Activated CD4-positive, alpha-beta T cell treated with anti-CD3 and anti-CD28 coated beads, Interleukin-2, amount 10 ng/mL, durations not matched to agents 7 days and 5 days (primary cell): ENCODE results near the gene UCK1. TPM values are rescaled to one million over a fixed set of nuclear protein-coding genes. Genes with fewer than 3 reads are reported as not detected.
A peak's percentile ranks its signal among the peaks of the same experiment; 100 is the strongest.

Experiments used
- CTCF ChIA-PET: fragments of 350-600 bp; sonication (Branson Sonifier 250); formaldehyde crosslinking; loops from one replicate; lab custom pipeline; 2021; ENCODE audit warnings: antibody characterized with exemption; lab: Charles Lee
- POLR2A ChIA-PET: fragments of 350-600 bp; sonication (Branson Sonifier 250); formaldehyde crosslinking; loops from one replicate; lab custom pipeline; 2021; ENCODE audit warnings: antibody characterized with exemption; lab: Charles Lee
- DNase-seq: peaks from one replicate; pipeline ENCODE4 v3.0.0-alpha.2; 2020
- H3K27ac Mint-ChIP-seq: one replicate; pipeline ENCODE4 v1.8.0; 2021; ENCODE audit warnings: mild to moderate bottlenecking, moderate library complexity, mixed read lengths
- H3K27me3 Mint-ChIP-seq: one replicate; pipeline ENCODE4 v1.8.0; 2021; ENCODE audit warnings: mixed read lengths
- H3K36me3 Mint-ChIP-seq: one replicate; pipeline ENCODE4 v1.8.0; 2021; ENCODE audit warnings: low read depth, mixed read lengths
- H3K4me1 Mint-ChIP-seq: one replicate; pipeline ENCODE4 v1.8.0; 2021; ENCODE audit warnings: mixed read lengths
- H3K4me3 Mint-ChIP-seq: one replicate; pipeline ENCODE4 v1.8.0; 2021; ENCODE audit warnings: mild to moderate bottlenecking, moderate library complexity, mixed read lengths
- H3K9me3 Mint-ChIP-seq: one replicate; pipeline ENCODE4 v1.8.0; 2021; ENCODE audit warnings: mixed read lengths
- total RNA-seq, 2 experiments: library from RNA; stranded (reverse); gene quantifications; one replicate each; pipeline ENCODE4 v1.2.3, GENCODE V29; 2021

The UCK1 gene
- total RNA-seq, 2 experiments from 2014 or later, result 35.9 to 39.5 TPM

DNA sequence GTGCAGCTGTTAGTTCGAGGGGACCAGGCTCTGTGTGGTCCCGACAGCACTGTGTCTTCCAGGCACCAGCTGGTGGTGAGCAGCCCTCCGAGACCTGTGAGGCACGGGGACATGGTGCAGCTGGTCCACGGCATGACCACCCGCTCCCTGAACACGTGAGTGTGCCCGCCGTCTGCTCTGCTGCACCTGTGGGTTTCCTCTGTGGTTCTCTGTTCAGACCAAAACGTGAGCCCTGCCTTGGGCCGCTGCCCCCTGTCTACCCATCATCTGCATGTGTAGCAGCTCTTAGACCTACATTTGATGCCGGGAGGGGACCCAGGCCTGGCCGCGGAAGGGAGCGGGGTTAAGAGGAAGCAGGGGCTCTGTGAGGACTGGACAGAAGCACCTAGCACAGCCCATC is 17.9 kb downstream of the UCK1 start:
- Mint-ChIP-seq H3K36me3 (peaks cover 44% of the 10 kb centered on the region), H3K27ac (no peak overlapping the region), H3K9me3 (no peaks in the 10 kb centered on the region), H3K27me3 (no peaks in the 10 kb centered on the region), H3K4me1 (no peaks in the 10 kb centered on the region), H3K4me3 (no peak overlapping the region)
- POLR2A ChIA-PET, result no interaction called here
- CTCF ChIA-PET, result interaction anchor here (0.8 to 1.3 kb wide), 2 partner anchors 9 to 215 kb away, joined by 3 read pairs; no protein-coding TSS in a partner anchor
- DNase-seq, result no peak

DNA sequence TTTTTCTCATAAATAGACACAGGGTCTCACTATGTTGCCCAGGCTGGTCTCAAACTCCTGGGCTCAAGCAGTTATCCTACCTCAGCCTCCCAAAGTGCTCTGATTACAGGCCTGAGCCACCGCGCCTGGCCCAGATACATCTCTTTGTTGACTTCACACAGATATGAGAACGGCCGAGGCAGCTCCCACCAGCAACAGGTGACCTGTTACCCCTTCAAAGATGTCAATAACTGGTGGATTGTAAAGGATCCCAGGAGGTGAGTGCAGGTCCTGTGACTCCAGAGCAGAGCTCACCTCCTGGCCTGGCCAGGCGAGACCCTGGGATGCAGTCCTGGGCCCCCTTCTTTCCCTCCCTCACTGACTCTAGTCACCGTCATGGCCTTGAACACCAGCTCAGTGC is 19.2 kb downstream of the UCK1 start:
- no peak for DNase-seq
- Mint-ChIP-seq H3K27me3 (no peaks in the 10 kb centered on the region), H3K4me3 (no peak overlapping the region), H3K9me3 (no peaks in the 10 kb centered on the region), H3K27ac (no peak overlapping the region), H3K4me1 (no peaks in the 10 kb centered on the region), H3K36me3 (peaks cover 41% of the 10 kb centered on the region)
- ChIA-PET POLR2A (no interaction called here), CTCF (no interaction called here)

DNA sequence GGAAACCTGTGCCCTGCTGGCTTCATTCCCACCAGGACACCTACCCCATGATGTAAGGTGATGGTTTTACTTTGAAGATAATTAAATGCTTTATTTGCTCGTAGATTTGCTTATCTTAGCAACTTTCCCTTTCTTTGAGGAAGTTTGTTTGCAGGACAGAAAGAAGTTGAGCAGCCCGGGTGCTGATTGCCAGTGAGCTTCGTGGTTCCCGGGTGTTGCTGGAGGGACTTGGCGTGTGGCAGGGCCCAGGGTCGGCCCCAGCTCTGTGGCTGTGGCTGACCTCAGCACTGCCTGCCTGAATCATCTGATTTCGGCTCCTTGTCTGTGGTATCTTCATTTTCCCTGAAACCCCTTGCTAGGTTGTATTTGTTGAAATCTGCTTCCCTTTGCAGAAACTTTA is 19.6 kb downstream of the UCK1 start:
- POLR2A ChIA-PET, result no interaction called here

DNA sequence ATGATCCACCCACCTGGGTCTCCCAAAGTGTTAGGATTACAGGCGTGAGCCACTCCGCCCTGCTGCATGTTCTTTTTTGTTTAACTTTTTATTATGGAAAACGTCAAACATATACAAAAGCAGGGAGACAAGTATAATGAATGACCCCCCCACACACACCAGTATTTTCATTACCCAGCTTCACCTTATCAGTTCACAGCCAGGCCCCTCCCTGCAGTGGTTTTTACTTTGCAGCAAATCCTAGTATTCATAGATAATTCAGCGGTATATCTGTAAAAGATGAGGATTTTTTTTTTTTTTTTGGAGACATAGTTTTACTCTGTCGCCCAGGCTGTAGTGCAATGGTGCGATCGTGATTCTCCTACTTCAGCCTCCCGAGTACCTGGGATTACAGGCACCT is 26.1 kb downstream of the UCK1 start:
- ChIA-PET CTCF (no interaction called here), POLR2A (no interaction called here)
- DNase-seq, result no peak
- Mint-ChIP-seq H3K4me1 (peaks cover 47% of the 10 kb centered on the region), H3K36me3 (peaks cover 32% of the 10 kb centered on the region), H3K9me3 (no peaks in the 10 kb centered on the region), H3K27ac (no peak overlapping the region), H3K27me3 (no peaks in the 10 kb centered on the region), H3K4me3 (no peak overlapping the region)

More for the DNA sequence above, 19.6 kb downstream of the UCK1 start:
- no peak for DNase-seq
- no peaks in the 10 kb centered on the region for H3K27me3 Mint-ChIP-seq
- H3K9me3 Mint-ChIP-seq, result no peaks in the 10 kb centered on the region
- peaks cover 41% of the 10 kb centered on the region for H3K36me3 Mint-ChIP-seq
- CTCF ChIA-PET, result no interaction called here
- no peak overlapping the region for H3K4me3 Mint-ChIP-seq
- no peaks in the 10 kb centered on the region for H3K4me1 Mint-ChIP-seq
- H3K27ac Mint-ChIP-seq, result no peak overlapping the region

DNA sequence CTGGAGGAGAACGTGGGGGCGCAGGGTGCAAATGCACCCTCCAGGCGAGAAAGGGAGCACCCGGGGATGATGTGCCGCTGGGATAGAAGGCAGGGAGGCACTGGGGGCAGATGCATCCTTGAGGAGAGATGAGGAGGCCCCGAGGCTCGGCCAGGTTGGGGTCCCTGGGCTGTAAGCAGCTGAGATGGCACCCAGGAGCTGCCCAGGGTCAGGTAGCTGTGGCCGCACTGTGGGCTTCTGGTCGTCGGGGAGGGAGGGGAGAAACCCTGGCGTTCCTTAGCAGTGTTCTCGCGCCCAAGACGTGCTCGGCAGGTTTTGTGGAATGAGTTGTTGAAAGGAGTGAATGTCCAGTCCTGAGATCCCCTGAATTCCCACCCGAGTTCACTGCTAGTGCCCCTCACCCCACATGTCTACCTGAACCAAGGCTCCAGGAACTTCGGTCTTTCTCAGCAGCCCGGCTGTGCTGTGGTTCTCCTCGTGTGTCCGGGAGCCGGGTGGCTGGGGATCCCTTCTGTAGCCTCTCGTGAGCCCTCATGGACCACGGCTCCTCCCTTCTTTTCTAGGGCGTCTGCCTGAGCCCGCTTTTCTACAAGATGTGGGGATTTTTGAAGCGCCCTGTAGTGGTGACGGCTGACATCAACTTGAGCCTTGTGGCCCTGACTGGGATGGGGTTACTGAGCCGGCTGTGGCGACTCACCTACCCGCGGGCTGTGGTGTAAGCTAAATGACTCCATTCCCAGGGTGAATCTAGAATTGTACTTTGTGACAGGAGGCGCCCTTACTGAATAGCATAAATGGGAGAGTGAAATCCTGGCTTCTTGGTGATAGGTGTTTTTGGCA is 27.2 kb downstream of the UCK1 start:
- H3K27ac Mint-ChIP-seq, result peak overlapping the region; percentile 86
- H3K27me3 Mint-ChIP-seq, result no peaks in the 10 kb centered on the region
- peaks cover 35% of the 10 kb centered on the region for H3K36me3 Mint-ChIP-seq
- ChIA-PET POLR2A (no interaction called here), CTCF (interaction anchor here (0.6 to 1.6 kb wide), 9 partner anchors 11 to 241 kb away, joined by 3 to 6 read pairs (median 3); partner anchors contain the start of gene RAPGEF1)
- DNase-seq, result peak; percentile 72
- peaks cover 58% of the 10 kb centered on the region for H3K4me1 Mint-ChIP-seq
- peak overlapping the region; percentile 98 for H3K4me3 Mint-ChIP-seq
- no peaks in the 10 kb centered on the region for H3K9me3 Mint-ChIP-seq

DNA sequence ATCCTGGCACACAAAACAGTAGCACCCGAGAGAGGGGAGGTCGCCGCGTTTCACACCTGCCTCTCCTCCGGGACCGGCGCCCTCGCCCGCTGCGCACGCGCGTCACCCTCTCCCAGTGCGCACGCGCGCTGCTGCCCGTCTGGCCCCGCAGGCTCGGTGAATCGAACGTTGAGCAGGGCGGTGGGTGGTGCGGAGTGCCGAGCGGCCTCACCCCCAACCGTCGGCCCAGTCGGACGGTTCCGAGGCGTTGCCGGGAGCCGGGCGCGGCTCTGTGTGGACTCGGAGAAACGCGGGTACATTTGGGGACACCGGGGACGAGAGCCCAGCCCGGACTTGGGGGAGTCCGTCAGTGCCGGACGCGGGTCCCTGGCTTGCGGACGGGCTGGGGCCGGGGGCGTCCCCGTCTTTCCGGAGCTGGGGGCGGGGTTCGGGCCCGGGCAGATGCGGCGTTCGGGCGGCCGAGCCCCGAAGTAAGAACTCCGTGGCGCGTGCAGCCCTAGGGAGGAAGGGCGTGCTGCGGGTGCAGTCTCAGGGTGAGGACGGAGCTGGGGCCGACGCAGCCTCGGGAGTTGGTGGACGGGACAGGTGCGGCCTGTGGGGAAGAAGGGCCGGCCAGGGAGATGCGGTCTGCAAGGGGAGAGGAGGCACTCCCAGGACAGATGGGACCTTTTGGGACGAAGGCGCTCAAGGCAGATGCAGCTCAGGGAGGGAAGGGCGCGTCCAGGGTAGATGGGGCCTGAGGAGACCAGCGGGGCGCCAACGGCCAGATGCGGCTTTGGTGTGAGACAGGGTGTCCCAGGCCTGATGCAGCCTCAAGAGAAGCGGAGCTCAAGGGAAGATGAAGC is 28.1 kb downstream of the UCK1 start, which contains the start of gene POMT1:
Gene POMT1 (plus strand): TSS at position 138 of the 845 bp plus-strand sequence. CDS start 1,301 bp downstream, outside the sequence.
- peak; percentile 90 for DNase-seq
- Mint-ChIP-seq H3K27me3 (no peaks in the 10 kb centered on the region), H3K4me3 (peak within 1 kb of the TSS; percentile 98), H3K27ac (peak within 1 kb of the TSS; percentile 93), H3K4me1 (peaks cover 66% of the 10 kb centered on the region), H3K9me3 (no peaks in the 10 kb centered on the region), H3K36me3 (peaks cover 40% of the 10 kb centered on the region)
- POLR2A ChIA-PET, result no interaction called here
- CTCF ChIA-PET, result interaction anchor here (0.8 to 1.6 kb wide), 8 partner anchors 11 to 242 kb away, joined by 3 to 6 read pairs (median 4); partner anchors contain the start of gene RAPGEF1

DNA sequence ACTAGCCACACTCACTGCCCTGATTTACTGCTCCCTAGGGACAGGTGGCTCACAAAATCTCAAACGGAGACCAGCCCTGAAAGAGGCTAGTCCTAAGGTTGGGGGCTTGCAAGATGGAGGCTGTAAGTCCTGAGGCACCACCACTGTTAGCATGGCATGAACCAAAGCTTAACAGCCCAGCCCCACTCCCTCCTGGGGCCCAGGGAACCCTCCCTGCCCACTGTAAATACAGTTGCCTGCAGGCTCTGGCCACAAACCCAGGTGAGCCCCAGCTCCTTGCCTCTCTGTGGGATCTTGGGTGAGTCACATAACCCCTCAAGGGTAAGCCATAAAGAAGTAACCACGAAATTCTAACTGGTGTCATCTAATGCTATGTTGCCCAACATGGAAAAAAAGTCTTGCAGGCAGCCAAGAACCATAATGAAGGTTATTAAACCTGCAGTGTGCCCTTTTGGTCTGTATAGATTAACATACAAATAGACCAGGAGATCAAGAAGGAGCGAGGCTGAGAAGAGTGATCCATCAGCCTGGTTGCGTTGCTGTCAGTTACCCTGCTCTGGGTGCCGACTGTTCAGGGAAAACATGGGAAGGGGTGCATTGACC is 30.0 kb downstream of the UCK1 start:
- H3K9me3 Mint-ChIP-seq, result no peaks in the 10 kb centered on the region
- peak overlapping the region; percentile 98 for H3K4me3 Mint-ChIP-seq
- ChIA-PET POLR2A (interaction anchor here (1.0 kb wide), 1 partner anchor 128 kb away, joined by 3 read pairs; no protein-coding TSS in a partner anchor), CTCF (interaction anchor here (0.7 to 2.3 kb wide), 12 partner anchors 9 to 239 kb away, joined by 3 to 7 read pairs (median 4); partner anchors contain the start of gene RAPGEF1)
- H3K27me3 Mint-ChIP-seq, result no peaks in the 10 kb centered on the region
- DNase-seq, result peak; percentile 63
- H3K36me3 Mint-ChIP-seq, result peaks cover 40% of the 10 kb centered on the region
- H3K4me1 Mint-ChIP-seq, result peaks cover 70% of the 10 kb centered on the region
- H3K27ac Mint-ChIP-seq, result peak overlapping the region; percentile 93

DNA sequence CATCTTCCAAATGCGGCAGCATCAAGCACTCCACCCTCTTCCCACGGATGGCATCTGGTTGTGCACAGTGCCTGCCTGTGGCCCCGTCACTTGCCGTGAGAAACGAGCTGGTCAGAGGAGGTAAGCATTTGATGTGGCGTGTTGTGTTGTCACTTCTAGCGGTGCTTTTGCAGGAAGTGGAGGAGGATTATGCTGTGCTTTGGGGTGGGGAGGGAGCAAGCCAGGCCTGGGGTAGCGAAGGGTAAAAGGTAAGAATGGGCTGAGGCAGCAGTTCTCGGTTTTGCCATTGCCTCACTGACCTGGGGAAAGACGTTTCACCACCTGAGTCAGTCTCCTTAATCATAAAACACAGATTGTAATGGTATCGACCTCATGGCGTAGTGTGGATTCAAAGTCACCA is 30.7 kb downstream of the UCK1 start:
- Mint-ChIP-seq H3K36me3 (peaks cover 41% of the 10 kb centered on the region), H3K9me3 (no peaks in the 10 kb centered on the region)
- DNase-seq, result peak; percentile 87

DNA sequence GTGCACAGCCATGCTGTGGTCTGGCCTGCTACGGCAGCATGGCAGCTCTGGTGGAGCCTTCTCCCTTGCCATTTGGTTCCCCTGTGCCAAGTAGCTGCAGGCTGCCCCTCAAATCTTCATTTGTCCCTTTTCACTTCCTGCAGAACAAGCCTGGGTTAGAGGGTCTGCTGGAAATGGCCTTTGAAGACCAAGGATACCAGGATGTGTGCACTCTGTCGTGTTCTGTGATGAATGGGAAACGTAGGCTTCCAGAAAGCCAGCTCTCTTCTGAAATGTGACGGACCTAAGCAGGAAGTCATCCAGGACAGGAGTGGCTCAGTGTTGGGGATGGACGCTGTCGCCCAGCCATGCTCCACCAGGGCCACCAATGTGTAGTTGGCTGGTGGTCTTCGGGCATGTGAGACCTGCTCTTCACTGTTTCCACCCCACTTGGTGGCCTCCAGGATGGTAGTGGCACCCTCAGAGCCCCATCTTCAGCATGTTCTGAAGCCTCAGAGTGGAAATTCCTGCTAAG is 31.8 kb downstream of the UCK1 start:
- peaks cover 43% of the 10 kb centered on the region for H3K36me3 Mint-ChIP-seq
- ChIA-PET POLR2A (no interaction called here), CTCF (interaction anchor here (1.4 to 2.3 kb wide), 3 partner anchors 23 to 241 kb away, joined by 3 to 7 read pairs (median 4); partner anchors contain the start of gene RAPGEF1)
- no peak overlapping the region for H3K4me3 Mint-ChIP-seq
- H3K27me3 Mint-ChIP-seq, result no peaks in the 10 kb centered on the region
- H3K9me3 Mint-ChIP-seq, result no peaks in the 10 kb centered on the region
- H3K27ac Mint-ChIP-seq, result peak overlapping the region; percentile 93
- H3K4me1 Mint-ChIP-seq, result peaks cover 64% of the 10 kb centered on the region
- no peak for DNase-seq

More for the DNA sequence above, 30.7 kb downstream of the UCK1 start:
- Mint-ChIP-seq H3K27me3 (no peaks in the 10 kb centered on the region), H3K27ac (peak overlapping the region; percentile 93), H3K4me1 (peaks cover 72% of the 10 kb centered on the region), H3K4me3 (peak overlapping the region; percentile 98)
- ChIA-PET CTCF (interaction anchor here (0.7 to 2.3 kb wide), 12 partner anchors 9 to 240 kb away, joined by 3 to 7 read pairs (median 4); partner anchors contain the start of gene RAPGEF1), POLR2A (interaction anchor here (1.0 kb wide), 1 partner anchor 127 kb away, joined by 3 read pairs; no protein-coding TSS in a partner anchor)

DNA sequence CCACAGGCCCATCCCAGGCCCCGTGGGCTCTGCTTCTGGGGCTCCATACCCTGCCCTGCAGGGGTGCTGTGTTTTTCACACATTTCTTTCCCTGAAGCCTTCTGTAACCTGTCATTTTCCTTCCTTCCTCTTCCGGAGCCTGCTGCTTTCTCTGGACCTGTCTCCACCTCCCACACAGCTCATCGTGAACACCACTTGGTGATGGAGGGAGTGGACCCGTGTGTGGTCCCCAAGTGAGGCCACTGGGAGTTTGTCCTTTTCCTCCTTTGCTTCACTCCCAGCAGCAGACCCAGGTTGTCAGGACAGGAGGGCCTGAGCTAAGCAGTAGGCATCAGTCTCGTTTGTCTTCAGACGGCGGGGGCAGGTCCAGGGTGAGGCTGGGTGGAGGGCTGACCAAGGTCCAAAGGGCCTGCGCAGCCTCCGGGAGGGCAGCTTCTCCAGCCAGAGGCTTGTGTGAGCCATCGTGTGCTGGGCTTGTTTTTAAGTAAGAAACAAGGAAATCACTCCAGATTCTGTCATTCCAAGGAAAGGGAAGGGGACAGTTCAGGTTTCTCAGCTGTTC is 34.1 kb downstream of the UCK1 start:
- H3K36me3 Mint-ChIP-seq, result peaks cover 55% of the 10 kb centered on the region
- H3K9me3 Mint-ChIP-seq, result no peaks in the 10 kb centered on the region
- ChIA-PET CTCF (interaction anchor here (0.6 to 1.0 kb wide), 3 partner anchors 243 to 392 kb away, joined by 3 read pairs; no protein-coding TSS in a partner anchor), POLR2A (no interaction called here)
- DNase-seq, result no peak
- H3K4me1 Mint-ChIP-seq, result peaks cover 47% of the 10 kb centered on the region
- H3K27me3 Mint-ChIP-seq, result no peaks in the 10 kb centered on the region
- no peak overlapping the region for H3K4me3 Mint-ChIP-seq
- peak overlapping the region; percentile 42 for H3K27ac Mint-ChIP-seq

DNA sequence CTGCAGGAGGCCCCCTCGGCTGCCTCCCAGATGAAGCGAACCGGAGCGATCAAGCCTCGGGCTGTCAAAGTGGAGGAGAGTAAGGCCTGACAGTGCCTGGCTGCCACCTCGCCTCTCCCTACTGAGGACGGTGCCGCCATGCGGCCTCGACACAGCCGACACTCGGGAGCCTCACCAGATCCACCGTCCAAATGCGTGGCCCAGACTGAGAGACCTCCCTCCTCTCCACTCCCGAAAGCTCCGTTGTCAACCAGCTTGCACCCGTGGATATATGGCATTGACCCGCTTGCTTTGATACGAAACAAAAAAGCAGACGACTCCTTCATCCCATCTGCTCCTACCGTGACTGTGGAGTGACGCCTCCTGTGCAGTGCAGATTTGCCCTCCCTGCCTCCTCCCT is 35.3 kb downstream of the UCK1 start:
- peak overlapping the region; percentile 31 for H3K27ac Mint-ChIP-seq
- H3K9me3 Mint-ChIP-seq, result no peaks in the 10 kb centered on the region
- no peak overlapping the region for H3K4me3 Mint-ChIP-seq
- H3K36me3 Mint-ChIP-seq, result peaks cover 59% of the 10 kb centered on the region
- no peak for DNase-seq
- peaks cover 36% of the 10 kb centered on the region for H3K4me1 Mint-ChIP-seq
- POLR2A ChIA-PET, result no interaction called here
- no peaks in the 10 kb centered on the region for H3K27me3 Mint-ChIP-seq
- CTCF ChIA-PET, result no interaction called here
